ENCODE results near the gene NALCN. TPM values are rescaled to one million over a fixed set of nuclear protein-coding genes. Genes with fewer than 3 reads are reported as not detected.

The NALCN gene
- total RNA-seq, 4 donors from 2014 or later = 0.47 to 0.57 TPM; not detected in 2

DNA sequence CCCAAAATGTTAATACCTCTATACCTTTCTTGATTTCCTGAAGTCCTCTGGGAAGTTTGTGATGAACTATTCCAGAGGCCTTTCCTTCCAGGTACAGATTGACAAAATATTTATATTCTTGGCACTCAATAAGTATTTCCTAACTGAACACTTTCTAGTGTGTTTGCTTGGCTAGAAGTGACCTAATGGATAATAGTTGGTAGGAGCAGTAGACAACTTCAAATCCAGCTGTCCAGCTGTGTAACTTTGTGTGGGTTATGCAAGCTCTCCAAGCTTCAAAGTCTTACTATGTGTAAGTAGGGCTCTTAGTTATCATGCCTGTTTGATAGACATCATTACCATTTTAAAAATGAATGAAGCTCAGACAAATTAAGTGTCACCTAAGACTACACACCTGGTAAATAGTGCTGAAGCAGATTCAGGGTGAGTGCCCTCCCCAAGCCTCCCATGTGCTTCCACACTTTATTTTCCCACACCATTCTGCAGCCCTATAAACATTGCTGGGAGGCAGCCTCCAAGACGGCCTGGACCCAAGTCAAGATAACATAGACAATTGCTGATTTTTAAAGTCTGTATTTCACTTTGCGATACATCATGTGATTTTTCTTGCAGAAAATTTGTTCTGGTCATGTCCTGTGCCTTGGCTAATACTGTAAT lies 196.6 kb downstream of the NALCN start:
- no peaks in the 10 kb centered on the region for H3K36me3 ChIP-seq
- intact Hi-C loops (cut with DNase I) = no loop called here
- TF ChIP-seq, protein P1, sequence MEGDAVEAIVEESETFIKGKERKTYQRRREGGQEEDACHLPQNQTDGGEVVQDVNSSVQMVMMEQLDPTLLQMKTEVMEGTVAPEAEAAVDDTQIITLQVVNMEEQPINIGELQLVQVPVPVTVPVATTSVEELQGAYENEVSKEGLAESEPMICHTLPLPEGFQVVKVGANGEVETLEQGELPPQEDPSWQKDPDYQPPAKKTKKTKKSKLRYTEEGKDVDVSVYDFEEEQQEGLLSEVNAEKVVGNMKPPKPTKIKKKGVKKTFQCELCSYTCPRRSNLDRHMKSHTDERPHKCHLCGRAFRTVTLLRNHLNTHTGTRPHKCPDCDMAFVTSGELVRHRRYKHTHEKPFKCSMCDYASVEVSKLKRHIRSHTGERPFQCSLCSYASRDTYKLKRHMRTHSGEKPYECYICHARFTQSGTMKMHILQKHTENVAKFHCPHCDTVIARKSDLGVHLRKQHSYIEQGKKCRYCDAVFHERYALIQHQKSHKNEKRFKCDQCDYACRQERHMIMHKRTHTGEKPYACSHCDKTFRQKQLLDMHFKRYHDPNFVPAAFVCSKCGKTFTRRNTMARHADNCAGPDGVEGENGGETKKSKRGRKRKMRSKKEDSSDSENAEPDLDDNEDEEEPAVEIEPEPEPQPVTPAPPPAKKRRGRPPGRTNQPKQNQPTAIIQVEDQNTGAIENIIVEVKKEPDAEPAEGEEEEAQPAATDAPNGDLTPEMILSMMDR (IDR thresholded peaks at IDR 0.05) = no peak
- no peak for TF ChIP-seq POLR2A (IDR thresholded peaks at IDR 0.05)
- no peaks in the 10 kb centered on the region for H3K27me3 ChIP-seq
- H3K4me3 ChIP-seq = no peak overlapping the region
- H3K4me1 ChIP-seq = no peaks in the 10 kb centered on the region
- H3K27ac ChIP-seq = no peak overlapping the region
- DNase-seq = no peak
- 57 to 85% methylated on average over 2 of the region's 2 CpGs for WGBS, 2 donors
- no peaks in the 10 kb centered on the region for H3K9me3 ChIP-seq

DNA sequence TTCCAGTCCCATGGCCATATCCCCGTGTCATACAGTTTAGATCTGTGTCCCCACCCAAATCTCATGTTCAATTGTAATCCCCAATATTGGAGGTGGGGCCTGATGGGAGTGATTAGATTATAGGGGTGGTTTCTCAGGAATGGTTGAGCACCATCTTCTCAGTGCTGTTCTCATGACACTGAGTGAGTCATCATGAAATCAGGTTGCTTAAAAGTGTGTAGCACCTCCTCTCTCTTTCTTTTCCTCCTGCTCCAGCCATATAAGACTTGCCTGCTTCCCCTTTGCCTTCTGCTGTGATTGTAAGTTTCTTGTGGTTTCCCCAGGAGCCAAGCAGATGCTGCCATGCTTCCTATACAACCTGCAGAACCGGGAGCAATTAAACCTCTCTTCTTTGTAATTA lies 197.8 kb downstream of the NALCN start:
- 40 to 63% methylated on average over 2 of the region's 2 CpGs for WGBS, 2 donors
- DNase-seq = no peak
- Histone ChIP-seq H3K9me3 (no peaks in the 10 kb centered on the region), H3K4me3 (no peak overlapping the region), H3K4me1 (no peaks in the 10 kb centered on the region), H3K27me3 (no peaks in the 10 kb centered on the region), H3K36me3 (no peaks in the 10 kb centered on the region), H3K27ac (no peak overlapping the region)
- TF ChIP-seq, protein P1 (IDR thresholded peaks at IDR 0.05) = no peak
- no peak for TF ChIP-seq POLR2A (IDR thresholded peaks at IDR 0.05)
- intact Hi-C loops (cut with DNase I) = no loop called here

- H3K27ac ChIP-seq = no peak overlapping the region
- H3K9me3 ChIP-seq = no peaks in the 10 kb centered on the region
- H3K36me3 ChIP-seq = no peaks in the 10 kb centered on the region
- H3K4me1 ChIP-seq = no peaks in the 10 kb centered on the region
- H3K27me3 ChIP-seq = no peaks in the 10 kb centered on the region
- no peak for DNase-seq
- H3K4me3 ChIP-seq = no peak overlapping the region
- no peak for TF ChIP-seq POLR2A (IDR thresholded peaks at IDR 0.05)
- TF ChIP-seq, protein P1 (IDR thresholded peaks at IDR 0.05) = no peak
- intact Hi-C loops (cut with DNase I) = no loop called here
Measured at GRCh38 chr13:101217086-101217485, 199.2 kb downstream of the NALCN start.

- Histone ChIP-seq H3K27ac (no peak overlapping the region), H3K4me3 (no peak overlapping the region), H3K27me3 (no peaks in the 10 kb centered on the region), H3K4me1 (no peaks in the 10 kb centered on the region), H3K36me3 (no peaks in the 10 kb centered on the region), H3K9me3 (no peaks in the 10 kb centered on the region)
- TF ChIP-seq POLR2A (IDR thresholded peaks at IDR 0.05) = no peak
- TF ChIP-seq, protein P1 (IDR thresholded peaks at IDR 0.05) = no peak
- intact Hi-C loops (cut with DNase I) = no loop called here
- no peak for DNase-seq
Measured at GRCh38 chr13:101211261-101211660, 205.0 kb downstream of the NALCN start.

DNA sequence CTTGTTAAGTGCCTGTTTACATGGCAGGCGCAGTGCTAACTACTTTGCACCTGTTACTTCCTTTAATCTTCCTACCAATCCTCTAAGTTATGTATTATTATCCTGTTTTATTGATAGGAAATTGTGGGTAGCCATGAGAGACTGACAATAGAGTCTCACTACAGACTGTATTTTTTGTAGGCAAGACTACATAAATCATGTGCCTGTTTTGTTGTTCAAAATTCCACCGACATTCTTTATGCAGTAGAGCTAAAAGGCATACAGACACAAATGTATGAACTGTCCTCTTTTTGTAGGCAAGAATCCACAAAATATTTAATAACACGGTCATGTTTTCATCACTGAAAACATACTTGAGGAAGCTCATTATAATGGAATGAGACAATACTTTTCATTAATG lies 205.5 kb downstream of the NALCN start:
- no peak overlapping the region for H3K4me3 ChIP-seq
- intact Hi-C loops (cut with DNase I) = no loop called here
- TF ChIP-seq POLR2A (IDR thresholded peaks at IDR 0.05) = no peak
- TF ChIP-seq, protein P1 (IDR thresholded peaks at IDR 0.05) = no peak
- no peaks in the 10 kb centered on the region for H3K36me3 ChIP-seq
- no peaks in the 10 kb centered on the region for H3K4me1 ChIP-seq
- WGBS, 2 donors = 68 to 89% methylated on average over 3 of the region's 3 CpGs
- H3K27me3 ChIP-seq = no peaks in the 10 kb centered on the region
- H3K9me3 ChIP-seq = no peaks in the 10 kb centered on the region
- no peak for DNase-seq
- no peak overlapping the region for H3K27ac ChIP-seq

Measured in esophagus squamous epithelium (tissue), 5 donors.